ENCODE measurements around the gene ZBTB25.

Gene ZBTB25

DNA sequence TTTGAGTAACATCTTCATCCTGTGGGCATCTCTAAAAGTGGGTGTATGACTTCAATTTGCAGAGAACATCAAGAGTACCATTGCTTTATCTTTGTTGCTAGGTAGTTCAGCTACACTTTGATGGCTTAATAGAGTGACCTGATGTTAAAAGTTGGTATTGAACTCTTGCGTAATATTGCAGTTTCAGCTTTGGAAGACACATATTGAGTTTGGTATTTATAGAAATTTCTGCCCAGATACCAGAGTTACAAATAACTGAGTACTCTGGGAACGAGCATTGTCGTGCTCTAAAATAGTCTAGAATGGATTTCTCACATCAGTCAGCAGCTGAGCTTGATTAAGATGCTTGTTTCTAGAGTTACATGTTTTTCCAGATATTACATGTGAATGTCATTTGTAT, 63.1 kb downstream of the ZBTB25 start:
- H3K27ac ChIP-seq (ENCODE audit: low read length): no peak overlapping the region
- H2AFZ ChIP-seq (ENCODE audit: low read depth, low read length): no peak overlapping the region
- no peak overlapping the region for H3K4me3 ChIP-seq (ENCODE audit: low read depth in 1 of 2, low read length in 2 of 2)
- no peak for DNase-seq
- H3K9me3 ChIP-seq (ENCODE audit: insufficient read depth, low read length, severe bottlenecking): no peaks in the 10 kb centered on the region
- H3K79me2 ChIP-seq (ENCODE audit: insufficient read depth, low read length): no peaks in the 10 kb centered on the region
- 0 out of 2 replicates have a peak, but pooled peaks cover 4% of the 10 kb centered on the region for H4K20me1 ChIP-seq (ENCODE audit: insufficient read depth, low read length)
- no peak for TF ChIP-seq EZH2 (IDR thresholded peaks at IDR 0.05; ENCODE audit: borderline replicate concordance, low read depth, low read length, severe bottlenecking)
- TF ChIP-seq, protein P1, sequence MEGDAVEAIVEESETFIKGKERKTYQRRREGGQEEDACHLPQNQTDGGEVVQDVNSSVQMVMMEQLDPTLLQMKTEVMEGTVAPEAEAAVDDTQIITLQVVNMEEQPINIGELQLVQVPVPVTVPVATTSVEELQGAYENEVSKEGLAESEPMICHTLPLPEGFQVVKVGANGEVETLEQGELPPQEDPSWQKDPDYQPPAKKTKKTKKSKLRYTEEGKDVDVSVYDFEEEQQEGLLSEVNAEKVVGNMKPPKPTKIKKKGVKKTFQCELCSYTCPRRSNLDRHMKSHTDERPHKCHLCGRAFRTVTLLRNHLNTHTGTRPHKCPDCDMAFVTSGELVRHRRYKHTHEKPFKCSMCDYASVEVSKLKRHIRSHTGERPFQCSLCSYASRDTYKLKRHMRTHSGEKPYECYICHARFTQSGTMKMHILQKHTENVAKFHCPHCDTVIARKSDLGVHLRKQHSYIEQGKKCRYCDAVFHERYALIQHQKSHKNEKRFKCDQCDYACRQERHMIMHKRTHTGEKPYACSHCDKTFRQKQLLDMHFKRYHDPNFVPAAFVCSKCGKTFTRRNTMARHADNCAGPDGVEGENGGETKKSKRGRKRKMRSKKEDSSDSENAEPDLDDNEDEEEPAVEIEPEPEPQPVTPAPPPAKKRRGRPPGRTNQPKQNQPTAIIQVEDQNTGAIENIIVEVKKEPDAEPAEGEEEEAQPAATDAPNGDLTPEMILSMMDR (IDR thresholded peaks at IDR 0.05; ENCODE audit: borderline replicate concordance, extremely low read depth, low read length, poor library complexity, severe bottlenecking): no peak
- H3K4me1 ChIP-seq (ENCODE audit: insufficient read depth, low read length): no peaks in the 10 kb centered on the region
- H3K27me3 ChIP-seq (ENCODE audit: insufficient read depth, low read length, poor library complexity): no peaks in the 10 kb centered on the region
- H3K9ac ChIP-seq (ENCODE audit: low read depth, low read length): no peak overlapping the region
- peaks cover 95% of the 10 kb centered on the region for H3K36me3 ChIP-seq (ENCODE audit: insufficient read depth, low read length)
- no peak overlapping the region for H3K4me2 ChIP-seq (ENCODE audit: insufficient read depth, low read length)
- no peak for ATAC-seq (ENCODE audit: insufficient read depth, low read depth)

DNA sequence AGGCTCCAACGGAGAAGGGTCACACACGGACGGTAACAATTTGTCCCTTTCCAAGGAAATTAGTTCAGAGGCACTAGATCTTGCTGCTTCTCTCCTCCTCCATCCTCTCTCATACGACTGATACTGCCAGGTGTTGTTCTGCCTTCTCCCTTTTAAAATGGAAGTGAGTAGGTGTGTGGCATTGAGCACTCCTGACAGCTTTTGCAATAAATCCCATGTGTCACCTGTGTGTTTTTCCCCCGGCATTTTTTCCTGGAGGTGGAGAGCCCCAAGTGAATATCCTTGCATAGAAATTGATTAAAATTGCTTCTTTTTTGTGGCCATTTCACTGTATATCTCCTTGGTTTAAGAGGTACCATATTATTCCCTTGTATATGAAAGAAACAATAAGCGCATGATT, 64.5 kb downstream of the ZBTB25 start:
- no peak overlapping the region for H3K4me2 ChIP-seq (ENCODE audit: insufficient read depth, low read length)
- no peaks in the 10 kb centered on the region for H3K9me3 ChIP-seq (ENCODE audit: insufficient read depth, low read length, severe bottlenecking)
- DNase-seq (no peak), ATAC-seq (ENCODE audit: insufficient read depth, low read depth) (no peak)
- no peak overlapping the region for H3K4me3 ChIP-seq (ENCODE audit: low read depth in 1 of 2, low read length in 2 of 2)
- H4K20me1 ChIP-seq (ENCODE audit: insufficient read depth, low read length): 0 out of 2 replicates have a peak, but pooled peaks cover 4% of the 10 kb centered on the region
- H3K27me3 ChIP-seq (ENCODE audit: insufficient read depth, low read length, poor library complexity): no peaks in the 10 kb centered on the region
- H3K79me2 ChIP-seq (ENCODE audit: insufficient read depth, low read length): no peaks in the 10 kb centered on the region
- no peak overlapping the region for H3K9ac ChIP-seq (ENCODE audit: low read depth, low read length)
- peaks cover 95% of the 10 kb centered on the region for H3K36me3 ChIP-seq (ENCODE audit: insufficient read depth, low read length)
- H2AFZ ChIP-seq (ENCODE audit: low read depth, low read length): no peak overlapping the region
- H3K4me1 ChIP-seq (ENCODE audit: insufficient read depth, low read length): no peaks in the 10 kb centered on the region
- no peak overlapping the region for H3K27ac ChIP-seq (ENCODE audit: low read length)
- TF ChIP-seq, protein P1 (IDR thresholded peaks at IDR 0.05; ENCODE audit: borderline replicate concordance, extremely low read depth, low read length, poor library complexity, severe bottlenecking): no peak
- TF ChIP-seq EZH2 (IDR thresholded peaks at IDR 0.05; ENCODE audit: borderline replicate concordance, low read depth, low read length, severe bottlenecking): no peak

DNA sequence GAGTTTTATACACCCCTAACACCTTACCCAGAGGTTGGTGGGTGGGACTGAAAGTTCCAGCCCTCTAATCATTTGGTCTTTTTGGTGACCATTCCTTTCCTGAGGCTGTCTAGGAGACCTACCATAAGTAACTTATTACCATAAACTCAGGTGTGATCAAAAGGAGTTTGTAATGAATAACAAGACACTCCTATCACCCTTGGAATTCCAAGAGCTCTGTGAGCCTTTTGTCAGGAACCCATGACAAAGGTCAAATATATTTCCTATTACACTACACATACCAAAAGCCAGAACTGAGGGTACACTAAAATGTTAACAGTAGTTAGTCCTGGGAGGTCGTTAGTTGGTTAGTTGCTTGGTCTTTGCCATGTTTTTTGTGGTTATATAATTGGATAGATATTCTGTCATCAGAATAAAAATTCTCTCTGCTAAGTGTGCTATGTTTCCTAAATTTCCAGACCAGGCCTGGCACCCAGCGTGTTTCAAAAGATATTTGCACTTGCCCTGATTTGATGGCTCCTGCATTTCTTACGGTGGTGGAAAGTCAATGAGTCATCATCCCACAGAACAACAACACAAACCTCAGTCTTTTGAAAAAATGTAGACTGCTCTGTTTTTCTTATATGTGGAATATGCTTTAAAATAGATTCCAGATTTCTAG, 65.3 kb downstream of the ZBTB25 start:
- no peak for DNase-seq

More for the DNA sequence above, 65.3 kb downstream of the ZBTB25 start:
- Histone ChIP-seq H3K4me2 (ENCODE audit: insufficient read depth, low read length) (no peak overlapping the region), H2AFZ (ENCODE audit: low read depth, low read length) (no peak overlapping the region), H3K9me3 (ENCODE audit: insufficient read depth, low read length, severe bottlenecking) (no peaks in the 10 kb centered on the region), H3K36me3 (ENCODE audit: insufficient read depth, low read length) (peaks cover 95% of the 10 kb centered on the region), H3K27me3 (ENCODE audit: insufficient read depth, low read length, poor library complexity) (no peaks in the 10 kb centered on the region), H3K4me3 (ENCODE audit: low read depth in 1 of 2, low read length in 2 of 2) (no peak overlapping the region), H3K4me1 (ENCODE audit: insufficient read depth, low read length) (no peaks in the 10 kb centered on the region), H3K9ac (ENCODE audit: low read depth, low read length) (no peak overlapping the region), H3K27ac (ENCODE audit: low read length) (no peak overlapping the region), H3K79me2 (ENCODE audit: insufficient read depth, low read length) (no peaks in the 10 kb centered on the region), H4K20me1 (ENCODE audit: insufficient read depth, low read length) (0 out of 2 replicates have a peak, but pooled peaks cover 4% of the 10 kb centered on the region)
- no peak for TF ChIP-seq EZH2 (IDR thresholded peaks at IDR 0.05; ENCODE audit: borderline replicate concordance, low read depth, low read length, severe bottlenecking)
- TF ChIP-seq, protein P1 (IDR thresholded peaks at IDR 0.05; ENCODE audit: borderline replicate concordance, extremely low read depth, low read length, poor library complexity, severe bottlenecking): no peak
- no peak for ATAC-seq (ENCODE audit: insufficient read depth, low read depth)
